K562 (cell line): ENCODE data around the gene NRXN2. TPM values are rescaled to one million over a fixed set of nuclear protein-coding genes. Genes with fewer than 3 reads are reported as not detected.

Source experiments
- BRF2 ChIP-seq: IDR thresholded peaks from 3 replicates; pipeline ENCODE4 v1.6.1; 2011; ENCODE audit warnings: borderline replicate concordance, mild to moderate bottlenecking; ENCODE audit not compliant: insufficient read length, insufficient read depth
- CREB3L1 ChIP-seq: fragments of 450-650 bp; IDR thresholded peaks from 2 replicates; pipeline ENCODE4 v1.6.1; 2014; ENCODE audit warnings: low read depth, mild to moderate bottlenecking, moderate library complexity, borderline replicate concordance
- EWSR1 ChIP-seq: fragments of 450-650 bp; IDR thresholded peaks from 2 replicates; pipeline ENCODE4 v1.6.1; 2018; ENCODE audit warnings: borderline replicate concordance, mild to moderate bottlenecking, low read depth, moderate library complexity; ENCODE audit not compliant: partially characterized antibody
- GATAD2A ChIP-seq: fragments of 450-650 bp; IDR thresholded peaks from 2 replicates; pipeline ENCODE4 v1.6.1; 2017
- HDAC2 ChIP-seq: fragments of 450-650 bp; IDR thresholded peaks from 2 replicates; pipeline ENCODE4 v1.6.1; 2016; ENCODE audit warnings: mild to moderate bottlenecking
- HIVEP1 ChIP-seq: fragments of 250-450 bp; sonication (Bioruptor Pico); IDR thresholded peaks from 2 replicates; pipeline ENCODE4 v1.4.0; 2020; ENCODE audit warnings: mild to moderate bottlenecking
- KAT2B ChIP-seq: IDR thresholded peaks from one replicate; pipeline ENCODE4 v1.6.1; 2012; ENCODE audit warnings: low read depth, mild to moderate bottlenecking, control low read depth, inconsistent platforms, low read length, moderate library complexity
- KHSRP ChIP-seq: fragments of 450-650 bp; IDR thresholded peaks from 2 replicates; pipeline ENCODE4 v1.6.1; 2017
- KLF10 ChIP-seq: fragments of 250-450 bp; sonication (Bioruptor Pico); IDR thresholded peaks from 2 replicates; pipeline ENCODE4 v1.6.1; 2021; ENCODE audit warnings: matching md5 sums
- MLLT1 ChIP-seq, 2 experiments: fragments of 450-650 bp; IDR thresholded peaks; 2 replicates each; pipeline ENCODE4 v1.6.1; 2016
- NCOA4 ChIP-seq: fragments of 450-650 bp; IDR thresholded peaks from 2 replicates; pipeline ENCODE4 v1.6.1; 2018; ENCODE audit warnings: mild to moderate bottlenecking; ENCODE audit not compliant: partially characterized antibody
- NR2C1 ChIP-seq, 2 experiments: fragments of 450-650 bp; IDR thresholded peaks; 2 replicates each; pipeline ENCODE4 v1.6.1; 2017; ENCODE audit warnings: mild to moderate bottlenecking in 2 of 2, antibody characterized with exemption in 1 of 2, inconsistent platforms in 1 of 2, missing compliant biosample characterization in 1 of 2, missing genetic modification characterization in 1 of 2
- POLR2AphosphoS2 ChIP-seq: IDR thresholded peaks from 2 replicates; pipeline ENCODE4 v1.6.1; 2012; ENCODE audit warnings: low read length, improper control_type of control experiment
- SRSF1 ChIP-seq: fragments of 200-400 bp; formaldehyde crosslinking; IDR thresholded peaks from 2 replicates; pipeline ENCODE4 v1.6.1; 2017; ENCODE audit warnings: mild to moderate bottlenecking, low read depth, low read length, moderate library complexity
- TAF9B ChIP-seq: fragments of 450-650 bp; IDR thresholded peaks from 2 replicates; pipeline ENCODE4 v1.6.1; 2018; ENCODE audit warnings: mild to moderate bottlenecking; ENCODE audit not compliant: partially characterized antibody
- TCF3 ChIP-seq: sonication (generic); formaldehyde crosslinking; IDR thresholded peaks from 2 replicates; pipeline ENCODE4 v1.4.0; 2020; ENCODE audit warnings: mild to moderate bottlenecking, missing genetic modification reagents
- XRCC3 ChIP-seq: fragments of 450-650 bp; IDR thresholded peaks from 2 replicates; pipeline ENCODE4 v1.6.1; 2017; ENCODE audit warnings: mild to moderate bottlenecking, moderate library complexity
- ZBTB43 ChIP-seq: sonication (generic); formaldehyde crosslinking; IDR thresholded peaks from 2 replicates; pipeline ENCODE4 v1.8.0; 2023; ENCODE audit warnings: mild to moderate bottlenecking, missing genetic modification reagents
- ZKSCAN8 ChIP-seq: fragments of 200-800 bp; sonication (Bioruptor generic); IDR thresholded peaks from 2 replicates; pipeline ENCODE4 v1.6.1; 2016; ENCODE audit warnings: missing genetic modification characterization, missing compliant biosample characterization
- ZNF395 ChIP-seq: fragments of 200-800 bp; sonication (Bioruptor generic); IDR thresholded peaks from 2 replicates; pipeline ENCODE4 v1.6.1; 2017; ENCODE audit warnings: missing genetic modification characterization, missing compliant biosample characterization
- ZNF511 ChIP-seq: sonication (generic); formaldehyde crosslinking; IDR thresholded peaks from 2 replicates; pipeline ENCODE4 v1.8.0; 2022; ENCODE audit warnings: mild to moderate bottlenecking, missing genetic modification reagents
- polyA plus RNA-seq, 8 experiments: library from polyadenylated mRNA; depleted of rRNA in 4 of 8; stranded (reverse) in 5 of 8; unstranded in 3 of 8; fragments of >200 nt; fragmentation: Nextera tagmentation in 2 of 8; fragmentation: Illumina TruSeq in 1 of 8; extraction: Ambion mirVana in 2 of 8; extraction: Trizol in 1 of 8; gene quantifications; 2 replicates each; pipeline versions ENCODE4 v1.2.1 to v1.2.3, GENCODE V29; 2011 to 2014; ENCODE audit warnings: inconsistent platforms in 1 of 8, missing spikeins in 1 of 8
- total RNA-seq, 7 experiments: library from RNA; depleted of rRNA in 6 of 7; stranded (reverse); fragments of >200 nt in 6 of 7; fragmentation: Illumina TruSeq in 2 of 7; extraction: Trizol in 2 of 7; gene quantifications; 2 replicates each; pipeline versions ENCODE4 v1.2.1 to v1.2.3, GENCODE V29; 2011 to 2021; ENCODE audit warnings: low replicate concordance in 1 of 7

The NRXN2 gene
- total and polyA plus RNA-seq, 9 of the 15 experiments (the other 6 are each of a cell fraction or from before 2014, with no cell fraction given): 0.07 to 0.47 (median 0.15) TPM; not detected in 4

GRCh38 chr11:64723117-64723906 is at the start of gene NRXN2 (continued):
- TF ChIP-seq KLF10: no peak
- TF ChIP-seq EWSR1: no peak
- no peak for TF ChIP-seq SRSF1
- no peak for TF ChIP-seq NR2C1 (IDR thresholded peaks at IDR 0.05)
- TF ChIP-seq NR2C1 (tag; IDR thresholded peaks at IDR 0.05): no peak
- no peak for TF ChIP-seq XRCC3
- TF ChIP-seq BRF2: no peak
- TF ChIP-seq ZBTB43 (CRISPR knock-in tag): no peak
- TF ChIP-seq HDAC2: peak; percentile 65; the same call in 1 of the 2 replicates
- TF ChIP-seq ZKSCAN8 (CRISPR knock-in tag): no peak
- no peak for TF ChIP-seq ZNF511 (CRISPR knock-in tag)
- TF ChIP-seq TAF9B: no peak
- TF ChIP-seq ZNF395 (CRISPR knock-in tag): no peak
- no peak for TF ChIP-seq KHSRP
- no peak for TF ChIP-seq MLLT1 (IDR thresholded peaks at IDR 0.05)
- no peak for TF ChIP-seq HIVEP1 (CRISPR knock-in tag)
- no peak for TF ChIP-seq TCF3 (CRISPR knock-in tag)
- no peak for TF ChIP-seq GATAD2A
- TF ChIP-seq NCOA4: no peak
- TF ChIP-seq CREB3L1: no peak
- no peak for TF ChIP-seq KAT2B
- TF ChIP-seq POLR2AphosphoS2: no peak
